ENCODE data around the gene ESYT2.

The ESYT2 gene

DNA sequence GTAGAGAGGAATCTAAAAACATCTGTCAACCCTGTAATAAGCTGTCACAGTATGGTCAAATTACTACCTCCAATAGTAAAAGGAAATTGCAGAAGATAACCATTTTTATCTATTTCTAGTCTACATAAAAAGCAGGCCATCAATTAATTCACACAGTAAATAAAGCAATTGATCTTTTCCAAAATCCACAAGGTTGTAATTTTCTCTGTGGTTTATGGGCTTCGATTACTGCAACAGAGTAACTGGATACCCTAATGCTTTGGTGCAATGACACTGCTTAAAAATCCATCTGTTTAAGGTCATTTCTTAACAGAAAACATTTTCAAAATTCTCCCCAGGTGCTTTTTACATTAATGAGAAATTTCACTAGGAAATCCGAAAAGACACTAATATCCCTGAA lies 23.9 kb downstream of the ESYT2 start:
- no peak for DNase-seq (ENCODE audit: low read depth in 3 of 3)

DNA sequence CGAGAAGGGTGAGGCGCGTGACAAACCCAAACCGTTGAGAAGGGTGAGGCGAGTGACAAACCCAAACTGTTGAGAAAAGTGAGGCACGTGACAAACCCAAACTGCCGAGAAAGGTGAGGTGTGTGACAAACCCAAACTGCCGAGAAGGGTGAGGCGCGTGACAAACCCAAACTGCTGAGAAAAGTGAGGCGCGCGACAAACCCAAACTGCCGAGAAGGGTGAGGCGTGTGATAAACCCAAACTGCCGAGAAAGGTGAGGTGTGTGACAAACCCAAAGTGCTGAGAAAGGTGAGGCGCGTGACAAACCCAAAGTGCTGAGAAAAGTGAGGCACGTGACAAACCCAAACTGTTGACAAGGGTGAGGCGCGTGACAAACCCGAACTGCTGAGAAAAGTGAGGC lies 25.0 kb downstream of the ESYT2 start:
- no peak for DNase-seq (ENCODE audit: low read depth in 3 of 3)

DNA sequence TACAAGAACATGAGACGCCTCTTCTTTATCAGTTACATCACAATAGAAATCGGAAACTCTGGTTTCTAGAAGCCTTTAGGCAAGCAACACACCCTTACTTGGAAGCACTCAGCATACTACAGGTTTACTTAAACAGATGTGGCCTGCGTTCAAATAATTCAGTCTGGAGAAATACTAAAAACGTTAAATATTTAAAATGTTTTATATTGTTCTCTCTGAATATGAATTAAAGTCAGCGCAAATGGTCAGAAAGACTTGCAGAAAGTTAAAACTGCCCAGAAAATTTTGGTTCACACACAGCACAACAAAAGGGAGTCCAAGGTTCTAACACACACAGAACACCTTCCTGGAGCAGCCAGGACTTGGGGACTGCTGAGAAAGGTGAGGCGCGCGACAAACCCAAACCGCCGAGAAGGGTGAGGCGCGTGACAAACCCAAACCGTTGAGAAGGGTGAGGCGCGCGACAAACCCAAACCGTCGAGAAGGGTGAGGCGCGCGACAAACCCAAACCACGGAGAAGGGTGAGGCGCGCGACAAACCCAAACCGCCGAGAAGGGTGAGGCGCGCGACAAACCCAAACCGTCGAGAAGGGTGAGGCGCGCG lies 25.8 kb downstream of the ESYT2 start:
- DNase-seq (ENCODE audit: low read depth in 3 of 3): no peak

DNA sequence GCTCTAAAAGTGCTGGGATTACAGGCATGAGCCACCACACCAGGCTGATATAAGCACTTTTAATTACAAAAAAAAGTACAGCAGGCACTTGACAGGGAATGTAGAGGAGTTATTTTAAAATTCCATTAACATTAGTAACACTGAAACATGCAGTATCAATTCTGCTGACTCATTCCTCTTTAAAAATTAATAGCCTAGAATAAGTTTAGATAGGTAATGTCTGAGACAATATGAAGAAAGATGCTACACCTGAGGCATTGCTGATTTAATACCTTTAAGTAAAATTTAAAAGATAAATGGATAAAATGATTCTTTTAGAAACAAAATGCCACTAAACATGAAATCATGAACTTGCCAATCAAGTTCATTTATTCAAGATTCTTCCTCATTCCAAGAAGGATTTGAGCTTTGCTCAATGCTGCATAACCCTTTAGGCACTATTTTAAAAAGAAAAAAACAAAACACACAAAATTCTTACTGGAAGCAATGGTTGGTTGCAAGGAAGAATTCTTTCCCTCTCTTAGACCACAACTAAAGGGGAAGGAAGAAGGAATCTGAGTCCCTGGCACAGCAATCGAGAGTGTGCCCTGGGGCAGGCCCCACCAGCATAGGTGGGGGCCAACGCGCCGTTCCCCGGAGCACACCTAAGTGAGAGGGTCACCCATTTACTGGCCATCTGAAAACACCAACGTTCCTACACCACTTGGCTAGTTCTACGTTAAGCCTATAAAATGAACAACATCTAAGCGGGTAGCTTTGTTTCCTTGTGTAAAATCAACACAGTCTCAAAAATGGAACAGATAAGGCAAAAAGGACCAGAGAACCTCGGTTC lies 26.6 kb downstream of the ESYT2 start:
- no peak for DNase-seq (ENCODE audit: low read depth in 3 of 3)

DNA sequence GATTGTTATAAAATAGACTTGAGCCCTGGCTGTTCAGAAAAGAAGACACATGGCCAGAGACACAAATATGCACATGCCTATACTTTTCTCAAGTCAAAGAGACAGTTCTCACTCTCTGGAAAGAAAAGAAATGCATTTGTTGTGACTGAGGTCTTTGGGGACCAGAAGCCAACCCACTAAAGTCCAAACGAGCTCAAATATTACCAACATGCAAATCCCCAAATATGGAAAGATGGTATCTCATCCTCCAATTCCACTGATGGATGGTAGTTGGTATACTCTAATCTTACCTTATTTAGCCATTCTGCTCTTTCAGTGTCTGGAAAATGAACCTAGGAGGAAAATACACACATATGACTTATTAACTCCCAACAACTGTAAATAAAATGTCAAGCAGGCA lies 30.6 kb downstream of the ESYT2 start:
- no peak for DNase-seq (ENCODE audit: low read depth in 3 of 3)

DNA sequence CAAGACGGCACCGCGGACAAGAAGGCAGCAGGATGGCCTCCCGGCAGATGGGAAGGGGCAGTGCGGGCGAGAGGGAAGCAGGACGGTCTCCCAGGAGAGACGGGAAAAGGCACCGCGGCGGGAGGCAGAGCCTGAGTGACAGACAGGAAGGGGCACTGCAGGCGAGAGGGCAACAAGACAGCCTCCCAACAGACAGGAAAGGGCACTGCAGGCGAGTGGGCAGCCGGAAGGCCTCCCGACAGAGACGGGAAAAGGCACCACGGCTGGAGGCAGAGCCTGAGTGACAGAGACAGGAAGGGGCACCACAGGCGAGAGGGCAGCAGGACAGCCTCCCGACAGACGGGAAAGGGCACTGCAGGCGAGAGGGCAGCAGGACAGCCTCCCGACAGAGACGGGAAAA lies 32.6 kb downstream of the ESYT2 start:
- DNase-seq (ENCODE audit: low read depth in 3 of 3): no peak

DNA sequence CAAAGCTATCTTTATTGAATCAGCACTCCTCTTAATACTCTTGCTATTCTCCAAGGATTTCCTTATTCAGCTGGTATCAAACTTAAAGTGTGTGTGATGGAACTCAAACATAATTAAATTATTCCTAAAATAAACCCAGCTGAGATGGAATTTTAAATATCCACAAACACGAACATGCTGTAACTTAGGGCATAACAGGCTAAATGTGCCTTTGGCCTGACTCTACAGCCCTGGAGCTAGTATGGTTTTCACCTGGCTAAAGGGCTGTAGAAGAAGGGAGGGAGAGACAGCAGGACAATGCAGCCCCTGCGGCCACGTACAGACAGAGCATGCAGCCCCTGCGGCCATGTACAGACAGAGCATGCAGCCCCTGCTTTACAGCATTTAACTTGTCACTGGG lies 34.0 kb downstream of the ESYT2 start:
- no peak for DNase-seq (ENCODE audit: low read depth in 3 of 3)

DNA sequence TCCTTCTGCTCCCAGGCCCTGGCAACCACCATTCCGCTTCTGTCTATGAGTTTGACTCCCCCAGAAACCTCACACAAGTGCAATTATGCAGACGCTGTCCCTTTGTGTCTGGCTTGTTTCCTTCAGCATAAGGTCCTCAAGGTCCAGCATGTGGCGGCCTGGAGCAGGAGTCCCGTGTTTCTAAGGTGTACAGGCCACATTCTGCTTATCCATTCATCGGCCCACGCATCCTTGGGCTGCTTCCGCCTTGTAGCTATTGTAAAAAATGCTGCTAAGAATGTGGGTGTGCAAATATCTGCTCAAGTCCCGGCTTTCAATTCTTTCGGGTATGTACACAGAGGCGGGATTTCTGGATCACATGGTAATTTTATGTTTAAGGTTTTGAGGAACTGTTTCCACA lies 38.2 kb downstream of the ESYT2 start:
- no peak for DNase-seq (ENCODE audit: low read depth in 3 of 3)

DNA sequence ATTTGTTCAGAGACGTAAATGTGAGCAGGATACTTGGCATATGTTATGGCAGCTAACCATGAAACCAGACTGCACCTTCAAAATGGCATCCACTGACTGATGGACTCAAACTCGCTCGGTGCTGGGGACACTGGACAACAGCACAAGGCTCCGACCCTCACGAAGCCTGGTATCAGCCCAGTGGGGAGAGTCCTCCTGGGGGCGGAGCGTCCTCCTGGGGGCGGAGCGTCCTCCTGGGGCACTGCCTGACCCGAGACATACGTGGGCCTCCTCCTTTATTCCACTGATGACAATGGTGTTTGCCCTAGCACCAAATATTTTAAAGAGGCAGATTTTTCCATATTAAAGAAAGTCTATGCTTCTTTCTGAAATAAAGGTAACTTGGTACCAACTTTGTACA lies 39.5 kb downstream of the ESYT2 start:
- DNase-seq (ENCODE audit: low read depth in 3 of 3): no peak

DNA sequence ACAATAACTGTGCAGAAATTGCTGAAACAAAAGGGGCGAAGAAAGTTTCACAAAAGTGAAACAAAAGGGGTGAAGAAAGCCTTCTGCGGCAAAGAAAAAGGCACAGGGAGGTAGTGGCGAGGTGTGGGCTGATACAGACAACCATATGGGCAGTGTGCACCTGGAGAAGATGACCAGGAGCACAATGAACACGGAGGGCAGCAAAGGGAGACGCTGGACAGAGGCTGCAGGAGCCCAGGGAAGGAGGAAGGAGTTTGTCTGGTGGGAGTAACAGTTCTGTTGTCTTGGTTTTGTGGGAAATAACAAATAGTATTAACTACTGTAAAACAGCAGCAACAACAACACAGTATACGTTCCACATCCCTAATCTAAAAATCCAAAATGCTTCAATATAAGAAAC lies 42.4 kb downstream of the ESYT2 start:
- no peak for DNase-seq (ENCODE audit: low read depth in 3 of 3)

DNA sequence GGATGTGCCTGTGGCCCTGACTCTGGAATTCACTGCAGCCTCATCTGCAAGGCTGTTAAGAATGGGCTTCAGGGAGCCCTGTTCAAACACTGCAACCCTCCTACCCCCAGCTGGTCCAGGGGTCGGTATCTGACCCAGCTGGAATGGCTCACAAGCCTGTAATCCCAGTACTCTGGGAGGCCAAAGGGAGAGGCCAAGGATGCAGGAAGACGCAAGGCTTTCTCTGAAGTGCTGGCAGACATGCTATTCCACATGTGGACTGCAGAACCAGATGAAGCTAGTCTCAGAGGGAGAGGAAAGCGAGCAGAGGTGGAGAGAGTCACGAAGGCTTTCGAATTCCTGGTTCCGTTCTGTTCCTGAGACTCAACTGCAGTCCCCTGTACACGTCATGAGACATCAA lies 45.0 kb downstream of the ESYT2 start:
- DNase-seq (ENCODE audit: low read depth in 3 of 3): no peak

DNA sequence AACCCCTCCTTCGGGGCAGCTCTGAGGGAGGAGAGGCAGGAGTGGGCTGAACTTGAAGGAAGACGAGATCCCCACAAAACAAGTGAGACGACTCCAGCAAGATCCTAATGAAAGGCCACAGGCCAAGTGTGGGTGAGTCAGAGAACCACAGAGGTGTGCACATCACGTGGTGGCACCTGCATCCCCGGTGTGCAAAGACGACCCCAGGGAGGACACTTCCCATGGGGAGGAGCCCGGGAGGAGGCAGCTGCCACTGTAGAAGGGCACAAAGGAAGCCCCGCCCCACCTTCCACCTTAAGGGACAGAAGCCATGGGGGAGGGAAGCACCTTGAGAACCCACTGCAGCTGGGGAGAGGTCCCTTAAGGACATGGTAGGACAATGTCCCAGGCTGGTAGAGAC lies 45.7 kb downstream of the ESYT2 start:
- no peak for DNase-seq (ENCODE audit: low read depth in 3 of 3)

DNA sequence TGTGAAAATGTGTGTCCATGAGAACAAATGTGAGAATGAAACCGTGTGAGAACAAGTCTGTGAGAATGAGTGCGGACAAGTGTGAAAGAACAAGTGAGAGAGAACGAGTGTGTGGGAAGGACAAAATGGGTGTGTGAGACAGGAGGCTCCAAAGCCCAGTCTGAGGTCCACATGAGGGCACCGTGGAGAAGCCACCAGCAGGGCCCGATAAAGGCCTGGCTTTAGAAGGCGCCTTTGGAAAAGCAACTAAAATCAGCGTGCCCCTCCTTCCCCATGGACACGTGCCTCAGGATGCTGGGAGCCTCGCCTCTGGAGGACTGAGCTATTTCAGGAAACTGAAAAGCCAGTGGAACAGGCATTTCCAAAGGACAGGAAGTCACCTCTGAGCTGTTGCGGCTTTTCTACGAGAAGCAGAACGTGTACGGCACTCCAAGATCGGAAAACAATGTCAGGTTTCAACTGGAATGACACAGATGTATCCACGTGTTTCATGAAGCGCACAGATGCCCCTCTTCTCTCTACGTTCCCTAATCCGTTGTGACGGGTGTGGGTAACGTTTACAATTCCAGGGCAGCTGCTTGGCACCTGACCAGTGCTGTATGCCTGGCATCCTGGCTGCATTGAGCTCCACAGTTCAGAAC lies 46.4 kb downstream of the ESYT2 start:
- DNase-seq (ENCODE audit: low read depth in 3 of 3): no peak

DNA sequence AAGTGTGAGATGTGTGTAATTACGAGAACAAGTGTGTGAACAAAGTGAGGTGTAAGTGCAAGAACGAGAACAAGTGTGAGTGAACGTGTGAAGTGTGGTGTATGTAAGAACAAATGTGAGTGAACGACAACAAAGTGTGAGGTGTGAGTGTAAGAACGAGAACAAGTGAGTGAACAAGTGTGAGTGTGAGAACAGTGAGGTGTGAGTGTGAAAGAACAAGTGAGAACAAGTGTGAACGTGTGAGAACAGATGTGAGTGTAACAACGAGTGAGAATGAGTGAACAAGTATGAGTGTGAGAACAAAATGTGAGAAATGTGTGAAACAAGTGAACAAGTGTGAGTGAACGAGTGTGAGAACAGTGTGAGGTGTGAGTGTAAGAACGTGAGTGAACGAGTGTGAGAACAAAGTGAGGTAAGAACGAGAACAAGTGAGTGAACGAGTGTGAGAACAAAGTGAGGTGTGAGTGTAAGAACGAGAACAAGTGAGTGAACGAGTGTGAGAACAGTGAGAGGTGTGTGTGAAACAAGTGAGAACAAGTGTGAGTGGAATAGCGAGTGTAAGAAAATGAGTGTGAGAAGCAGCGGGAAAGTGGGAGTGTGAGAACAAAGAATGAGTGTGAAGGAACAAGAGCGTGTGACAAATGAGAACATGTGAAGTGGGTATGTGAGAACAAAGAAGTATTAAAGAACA lies 47.2 kb downstream of the ESYT2 start:
- DNase-seq (ENCODE audit: low read depth in 3 of 3): no peak

DNA sequence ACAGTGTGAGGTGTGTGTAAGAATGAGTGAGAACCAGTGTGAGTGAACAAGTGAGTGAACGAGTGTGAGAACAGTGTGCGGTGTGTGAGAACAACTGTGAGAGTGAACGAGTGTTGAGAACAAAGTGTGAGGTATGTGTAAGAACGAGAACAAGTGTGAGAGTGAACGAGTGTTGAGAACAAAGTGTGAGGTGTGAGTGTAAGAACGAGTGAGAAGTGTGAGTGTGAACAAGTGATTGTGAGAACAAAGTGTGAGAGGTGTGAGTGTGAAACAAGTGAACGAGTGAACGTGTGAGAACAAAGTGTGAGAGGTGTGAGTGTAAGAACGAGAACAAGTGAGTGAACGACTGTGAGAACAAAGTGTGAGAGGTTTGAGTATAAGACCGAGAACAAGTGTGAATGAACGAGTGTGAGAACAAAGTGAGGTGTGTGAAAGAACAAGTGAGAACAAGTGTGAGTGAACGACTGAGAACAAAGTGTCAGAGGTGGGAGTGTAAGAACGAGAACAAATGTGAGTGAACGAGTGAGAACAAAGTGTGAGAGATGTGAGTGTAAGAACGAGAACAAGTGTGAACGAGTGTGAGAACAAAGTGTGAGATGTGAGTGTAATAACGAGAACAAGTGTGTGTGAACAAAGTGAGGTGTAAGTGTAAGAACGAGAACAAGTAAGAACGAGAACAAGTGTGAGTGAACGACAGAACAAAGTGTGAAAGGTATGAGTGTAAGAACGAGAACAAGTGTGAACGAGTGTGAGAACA lies 47.9 kb downstream of the ESYT2 start:
- no peak for DNase-seq (ENCODE audit: low read depth in 3 of 3)

DNA sequence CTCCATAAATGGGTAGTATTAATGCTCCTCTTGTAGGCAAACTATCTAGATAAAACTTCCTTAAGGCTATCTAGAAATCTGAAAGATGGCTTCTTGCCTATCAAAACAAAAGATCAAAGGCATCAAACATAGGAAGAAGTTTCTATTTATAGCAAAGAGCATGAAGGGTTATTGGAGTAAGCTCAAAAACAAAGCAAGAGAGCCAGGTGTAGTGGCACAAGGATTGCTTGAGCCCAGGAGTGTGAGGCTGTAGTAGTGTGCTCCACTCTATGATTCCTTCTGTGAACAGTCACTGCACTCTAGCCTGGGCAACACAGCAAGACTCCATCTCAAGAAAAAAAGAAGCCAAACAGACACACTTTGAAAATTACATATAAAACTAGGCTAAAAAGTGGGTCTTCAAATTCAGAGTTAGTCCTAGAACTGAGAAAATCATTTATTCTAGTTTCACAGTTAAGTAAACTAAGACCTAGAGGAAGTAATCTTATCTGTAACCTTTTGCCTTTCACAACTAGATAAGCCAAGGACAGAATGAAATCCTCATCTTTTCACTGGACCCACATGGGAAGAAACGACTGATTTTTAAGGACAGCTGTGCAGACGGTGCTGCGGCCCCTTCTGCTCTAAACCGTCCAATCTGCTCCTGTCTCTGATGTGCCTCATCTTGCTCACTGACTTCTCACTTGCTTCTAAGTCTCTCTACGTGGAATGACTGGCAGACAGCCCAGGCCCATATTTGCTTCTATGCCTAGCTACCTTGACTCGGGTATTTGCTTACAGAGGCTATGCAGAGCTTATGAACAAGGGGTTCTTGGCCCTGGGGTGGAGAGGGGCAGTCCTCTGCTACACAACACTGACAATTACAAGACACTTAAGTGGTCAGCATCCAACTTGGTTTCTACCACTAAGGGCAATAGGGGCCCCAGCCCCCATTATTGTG lies 50.0 kb downstream of the ESYT2 start:
- DNase-seq (ENCODE audit: low read depth in 3 of 3): no peak

DNA sequence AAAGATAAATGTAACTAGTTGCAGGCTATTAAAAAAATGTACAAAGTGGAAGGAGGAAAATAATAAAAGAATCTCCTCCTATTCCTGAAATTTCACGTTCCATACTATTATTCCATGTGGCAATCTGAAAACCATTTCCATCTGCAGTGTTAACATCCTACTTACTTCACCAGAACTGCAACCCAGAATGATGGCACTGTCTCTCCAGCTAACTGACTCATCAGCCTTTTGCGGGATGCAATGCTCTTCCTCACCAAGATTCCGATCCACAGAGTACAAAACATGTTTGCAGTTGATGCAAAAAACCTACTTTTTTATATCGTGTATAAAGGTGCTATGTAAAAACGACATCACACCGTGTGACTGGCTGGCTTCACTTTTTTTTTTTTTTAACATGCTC lies 50.8 kb downstream of the ESYT2 start:
- no peak for DNase-seq (ENCODE audit: low read depth in 3 of 3)

DNA sequence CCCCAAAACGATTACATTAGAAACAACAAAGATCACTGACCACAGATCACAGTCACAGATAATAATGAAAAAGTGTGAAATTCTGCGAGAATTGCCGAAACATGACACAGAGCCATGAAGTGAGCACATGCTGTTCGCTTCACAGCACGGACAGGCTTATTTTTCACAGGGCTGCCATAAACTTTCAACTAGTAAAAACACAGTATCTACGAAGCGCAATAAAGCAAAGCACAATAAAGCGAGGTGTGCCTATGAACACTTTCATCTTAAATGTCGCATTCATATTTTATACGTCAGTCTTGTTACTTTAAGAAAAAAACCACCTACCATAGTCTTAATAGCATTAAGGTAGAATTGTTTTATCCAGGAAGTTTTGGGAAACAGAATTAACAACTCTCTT lies 51.5 kb downstream of the ESYT2 start:
- no peak for DNase-seq (ENCODE audit: low read depth in 3 of 3)

DNA sequence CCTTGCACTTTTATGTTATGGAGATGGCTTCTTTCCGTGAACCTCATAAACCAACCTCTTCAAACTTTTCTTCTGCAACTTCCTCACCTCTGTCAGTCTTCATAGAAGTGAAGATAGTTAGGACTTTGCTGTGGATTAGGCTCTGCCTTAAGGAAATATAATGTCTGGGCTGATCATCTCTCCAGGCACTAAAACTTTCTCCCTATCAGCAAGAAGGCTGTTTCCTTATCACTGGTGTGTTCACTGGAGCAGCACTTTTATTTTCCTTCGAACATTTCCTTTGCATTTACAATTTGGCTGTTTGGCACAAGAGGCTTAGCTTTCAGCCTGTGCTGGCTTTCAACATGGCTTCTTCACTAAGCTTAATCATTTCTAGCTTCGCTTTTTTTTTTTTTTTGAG lies 52.8 kb downstream of the ESYT2 start:
- DNase-seq (ENCODE audit: low read depth in 3 of 3): no peak

DNA sequence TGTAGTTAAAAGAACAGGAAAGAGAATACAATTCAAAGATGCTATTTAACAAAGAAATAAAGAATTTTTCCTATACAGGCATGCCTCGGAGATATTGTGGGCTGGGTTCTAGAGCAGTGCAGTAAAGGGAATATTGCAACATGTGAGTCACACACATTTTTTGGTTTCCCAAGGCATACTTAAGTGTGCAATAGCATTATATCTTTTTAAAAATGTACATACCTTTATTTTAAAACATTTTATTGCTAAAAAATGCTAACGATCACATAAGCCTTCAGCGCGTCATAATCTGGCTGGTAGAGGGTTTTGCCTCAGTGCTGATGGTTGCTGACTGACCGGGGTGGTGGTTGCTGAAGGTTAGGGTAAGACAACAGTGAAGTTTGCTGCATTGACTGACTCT lies 54.4 kb downstream of the ESYT2 start:
- no peak for DNase-seq (ENCODE audit: low read depth in 3 of 3)

DNA sequence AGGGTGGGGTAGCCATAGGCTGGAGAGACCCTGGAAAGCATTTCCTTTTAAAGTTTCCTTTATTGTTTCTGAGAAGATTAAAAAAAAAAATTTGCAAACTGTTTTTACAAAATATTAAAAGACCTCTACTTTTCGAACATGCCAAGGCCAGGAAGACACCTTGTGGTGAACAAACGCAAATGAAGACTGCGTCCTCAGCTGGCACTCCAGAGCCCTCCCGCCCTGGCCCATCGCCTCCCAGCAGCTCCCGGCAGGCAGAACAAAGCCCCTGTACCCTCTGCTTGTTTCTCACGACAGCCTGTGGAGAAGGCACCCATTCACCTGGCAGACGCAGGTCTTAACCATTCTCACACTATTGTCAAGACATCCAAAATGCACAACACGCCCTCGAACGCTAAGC lies 56.4 kb downstream of the ESYT2 start:
- no peak for DNase-seq (ENCODE audit: low read depth in 3 of 3)
